Type B pancreatic cell (in vitro differentiated cells): ENCODE data around the gene TBC1D14. TPM values are rescaled to one million over a fixed set of nuclear protein-coding genes. Genes with fewer than 3 reads are reported as not detected.

Source experiments
- DNase-seq: peaks from one replicate; pipeline ENCODE4 v3.0.0; 2021; ENCODE audit warnings: mixed read lengths; ENCODE audit not compliant: unreplicated experiment; ENCODE audit errors: extremely low spot score
- H3K27ac Mint-ChIP-seq: 2 replicates; pipeline ENCODE4 v1.8.0; 2021; ENCODE audit warnings: mild to moderate bottlenecking, mixed read lengths
- H3K27me3 Mint-ChIP-seq: 2 replicates; pipeline ENCODE4 v1.8.0; 2021; ENCODE audit warnings: mixed read lengths
- H3K36me3 Mint-ChIP-seq: 2 replicates; pipeline ENCODE4 v1.8.0; 2021; ENCODE audit warnings: mixed read lengths
- H3K4me1 Mint-ChIP-seq: one replicate; pipeline ENCODE4 v1.8.0; 2021; ENCODE audit warnings: mixed read lengths; ENCODE audit not compliant: unreplicated experiment
- H3K4me3 Mint-ChIP-seq: 2 replicates; pipeline ENCODE4 v1.8.0; 2021; ENCODE audit warnings: mild to moderate bottlenecking, mixed read lengths
- H3K9me3 Mint-ChIP-seq: 2 replicates; pipeline ENCODE4 v1.8.0; 2021; ENCODE audit warnings: mixed read lengths
- CTCF ChIP-seq: fragments of 200-600 bp; sonication (generic); conservative IDR thresholded peaks from 2 replicates; pipeline ENCODE4 v1.5.0; 2021; ENCODE audit warnings: antibody characterized with exemption, mild to moderate bottlenecking
- total RNA-seq: library from RNA; stranded (reverse); gene quantifications from 2 replicates; pipeline ENCODE4 v1.2.1, GENCODE V29; 2021; ENCODE audit warnings: low replicate concordance

The TBC1D14 gene
- total RNA-seq, 1 donor from 2014 or later: 55.9 TPM

- Mint-ChIP-seq H3K4me3 (no peak overlapping the region), H3K27ac (no peak overlapping the region), H3K27me3 (no peaks in the 10 kb centered on the region), H3K9me3 (no peaks in the 10 kb centered on the region), H3K4me1 (peaks cover 8% of the 10 kb centered on the region), H3K36me3 (no peaks in the 10 kb centered on the region)
- no peak for TF ChIP-seq CTCF
- no peak for DNase-seq
Observed at GRCh38 chr4:6967846-6968340, 58.3 kb downstream of the TBC1D14 start.

- DNase-seq: no peak
- no peaks in the 10 kb centered on the region for H3K9me3 Mint-ChIP-seq
- TF ChIP-seq CTCF: no peak
- no peak overlapping the region for H3K4me3 Mint-ChIP-seq
- H3K27ac Mint-ChIP-seq: no peak overlapping the region
- H3K36me3 Mint-ChIP-seq: no peaks in the 10 kb centered on the region
- no peaks in the 10 kb centered on the region for H3K27me3 Mint-ChIP-seq
- peaks cover 13% of the 10 kb centered on the region for H3K4me1 Mint-ChIP-seq
Observed at GRCh38 chr4:6968496-6968895, 58.9 kb downstream of the TBC1D14 start.

GRCh38 chr4:6969826-6970800 lies 60.5 kb downstream of the TBC1D14 start:
- Mint-ChIP-seq H3K36me3 (no peaks in the 10 kb centered on the region), H3K4me3 (no peak overlapping the region), H3K27ac (no peak overlapping the region), H3K27me3 (no peaks in the 10 kb centered on the region), H3K4me1 (peaks cover 13% of the 10 kb centered on the region), H3K9me3 (no peaks in the 10 kb centered on the region)
- DNase-seq: no peak
- no peak for TF ChIP-seq CTCF

- peaks cover 8% of the 10 kb centered on the region for H3K36me3 Mint-ChIP-seq
- no peaks in the 10 kb centered on the region for H3K27me3 Mint-ChIP-seq
- TF ChIP-seq CTCF: no peak
- no peak overlapping the region for H3K27ac Mint-ChIP-seq
- H3K9me3 Mint-ChIP-seq: no peaks in the 10 kb centered on the region
- DNase-seq: no peak
- peaks cover 9% of the 10 kb centered on the region for H3K4me1 Mint-ChIP-seq
- H3K4me3 Mint-ChIP-seq: no peak overlapping the region
Observed at GRCh38 chr4:6971536-6972374, 62.1 kb downstream of the TBC1D14 start.

- H3K27ac Mint-ChIP-seq: no peak overlapping the region
- TF ChIP-seq CTCF: no peak
- peaks cover 9% of the 10 kb centered on the region for H3K4me1 Mint-ChIP-seq
- no peaks in the 10 kb centered on the region for H3K9me3 Mint-ChIP-seq
- no peak for DNase-seq
- no peaks in the 10 kb centered on the region for H3K27me3 Mint-ChIP-seq
- H3K4me3 Mint-ChIP-seq: no peak overlapping the region
- peaks cover 8% of the 10 kb centered on the region for H3K36me3 Mint-ChIP-seq
Observed at GRCh38 chr4:6972375-6972650, 62.7 kb downstream of the TBC1D14 start.
